Measurements from ENCODE around the gene EIF3F. TPM values are rescaled to one million over a fixed set of nuclear protein-coding genes. Genes with fewer than 3 reads are reported as not detected.

Gene EIF3F
- total and polyA plus RNA-seq, 2 of the 13 experiments (the other 11 are each of a cell fraction or from before 2014, with no cell fraction given): 109 to 191 TPM

DNA sequence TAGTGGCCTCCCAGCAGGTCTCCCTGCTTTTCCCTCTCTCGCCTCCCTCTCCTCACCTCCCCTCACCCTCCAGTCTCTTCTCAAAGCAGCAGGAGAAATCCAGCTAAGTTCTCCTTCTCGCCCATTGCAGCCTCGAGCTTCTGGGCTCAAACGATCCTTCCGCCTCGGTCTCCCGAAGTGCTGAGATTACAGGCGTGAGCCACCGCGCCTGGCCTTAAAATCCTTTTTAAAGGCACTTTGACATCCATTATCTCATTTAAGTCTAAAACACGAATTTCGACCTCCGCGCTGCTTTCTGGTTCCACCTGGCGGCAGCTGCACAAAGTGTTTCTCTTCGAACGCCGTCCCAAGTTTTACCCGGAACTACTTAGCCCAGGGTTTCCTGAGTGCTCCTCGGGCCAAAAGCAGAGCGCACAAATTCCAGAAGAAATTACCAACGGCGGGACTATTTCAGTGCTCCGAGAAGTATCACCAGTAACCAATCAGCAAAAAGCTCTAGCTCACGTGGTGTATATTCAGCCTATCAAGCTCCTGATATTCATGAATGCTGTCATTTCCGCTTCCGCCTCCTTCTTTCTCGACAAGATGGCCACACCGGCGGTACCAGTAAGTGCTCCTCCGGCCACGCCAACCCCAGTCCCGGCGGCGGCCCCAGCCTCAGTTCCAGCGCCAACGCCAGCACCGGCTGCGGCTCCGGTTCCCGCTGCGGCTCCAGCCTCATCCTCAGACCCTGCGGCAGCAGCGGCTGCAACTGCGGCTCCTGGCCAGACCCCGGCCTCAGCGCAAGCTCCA, at the start of gene EIF3F (continued):
- TF ChIP-seq, protein P1, sequence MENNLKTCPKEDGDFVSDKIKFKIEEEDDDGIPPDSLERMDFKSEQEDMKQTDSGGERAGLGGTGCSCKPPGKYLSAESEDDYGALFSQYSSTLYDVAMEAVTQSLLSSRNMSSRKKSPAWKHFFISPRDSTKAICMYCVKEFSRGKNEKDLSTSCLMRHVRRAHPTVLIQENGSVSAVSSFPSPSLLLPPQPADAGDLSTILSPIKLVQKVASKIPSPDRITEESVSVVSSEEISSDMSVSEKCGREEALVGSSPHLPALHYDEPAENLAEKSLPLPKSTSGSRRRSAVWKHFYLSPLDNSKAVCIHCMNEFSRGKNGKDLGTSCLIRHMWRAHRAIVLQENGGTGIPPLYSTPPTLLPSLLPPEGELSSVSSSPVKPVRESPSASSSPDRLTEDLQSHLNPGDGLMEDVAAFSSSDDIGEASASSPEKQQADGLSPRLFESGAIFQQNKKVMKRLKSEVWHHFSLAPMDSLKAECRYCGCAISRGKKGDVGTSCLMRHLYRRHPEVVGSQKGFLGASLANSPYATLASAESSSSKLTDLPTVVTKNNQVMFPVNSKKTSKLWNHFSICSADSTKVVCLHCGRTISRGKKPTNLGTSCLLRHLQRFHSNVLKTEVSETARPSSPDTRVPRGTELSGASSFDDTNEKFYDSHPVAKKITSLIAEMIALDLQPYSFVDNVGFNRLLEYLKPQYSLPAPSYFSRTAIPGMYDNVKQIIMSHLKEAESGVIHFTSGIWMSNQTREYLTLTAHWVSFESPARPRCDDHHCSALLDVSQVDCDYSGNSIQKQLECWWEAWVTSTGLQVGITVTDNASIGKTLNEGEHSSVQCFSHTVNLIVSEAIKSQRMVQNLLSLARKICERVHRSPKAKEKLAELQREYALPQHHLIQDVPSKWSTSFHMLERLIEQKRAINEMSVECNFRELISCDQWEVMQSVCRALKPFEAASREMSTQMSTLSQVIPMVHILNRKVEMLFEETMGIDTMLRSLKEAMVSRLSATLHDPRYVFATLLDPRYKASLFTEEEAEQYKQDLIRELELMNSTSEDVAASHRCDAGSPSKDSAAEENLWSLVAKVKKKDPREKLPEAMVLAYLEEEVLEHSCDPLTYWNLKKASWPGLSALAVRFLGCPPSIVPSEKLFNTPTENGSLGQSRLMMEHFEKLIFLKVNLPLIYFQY (CRISPR knock-in tag; IDR thresholded peaks at IDR 0.05; ENCODE audit: borderline replicate concordance): no peak; the same call in 1 of the 2 replicates
- no peak for TF ChIP-seq ZNF597 (CRISPR knock-in tag; IDR thresholded peaks at IDR 0.05)
- TF ChIP-seq, protein P2, sequence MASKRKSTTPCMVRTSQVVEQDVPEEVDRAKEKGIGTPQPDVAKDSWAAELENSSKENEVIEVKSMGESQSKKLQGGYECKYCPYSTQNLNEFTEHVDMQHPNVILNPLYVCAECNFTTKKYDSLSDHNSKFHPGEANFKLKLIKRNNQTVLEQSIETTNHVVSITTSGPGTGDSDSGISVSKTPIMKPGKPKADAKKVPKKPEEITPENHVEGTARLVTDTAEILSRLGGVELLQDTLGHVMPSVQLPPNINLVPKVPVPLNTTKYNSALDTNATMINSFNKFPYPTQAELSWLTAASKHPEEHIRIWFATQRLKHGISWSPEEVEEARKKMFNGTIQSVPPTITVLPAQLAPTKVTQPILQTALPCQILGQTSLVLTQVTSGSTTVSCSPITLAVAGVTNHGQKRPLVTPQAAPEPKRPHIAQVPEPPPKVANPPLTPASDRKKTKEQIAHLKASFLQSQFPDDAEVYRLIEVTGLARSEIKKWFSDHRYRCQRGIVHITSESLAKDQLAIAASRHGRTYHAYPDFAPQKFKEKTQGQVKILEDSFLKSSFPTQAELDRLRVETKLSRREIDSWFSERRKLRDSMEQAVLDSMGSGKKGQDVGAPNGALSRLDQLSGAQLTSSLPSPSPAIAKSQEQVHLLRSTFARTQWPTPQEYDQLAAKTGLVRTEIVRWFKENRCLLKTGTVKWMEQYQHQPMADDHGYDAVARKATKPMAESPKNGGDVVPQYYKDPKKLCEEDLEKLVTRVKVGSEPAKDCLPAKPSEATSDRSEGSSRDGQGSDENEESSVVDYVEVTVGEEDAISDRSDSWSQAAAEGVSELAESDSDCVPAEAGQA (IDR thresholded peaks at IDR 0.05; ENCODE audit: low read depth): peak; percentile 92
- TF ChIP-seq, protein P2 (CRISPR knock-in tag; IDR thresholded peaks at IDR 0.05; ENCODE audit: borderline replicate concordance): no peak
- no peak for TF ChIP-seq ZNF709 (CRISPR knock-in tag; IDR thresholded peaks at IDR 0.05)
- TF ChIP-seq HNRNPLL (IDR thresholded peaks at IDR 0.05; ENCODE audit: low read depth, low read length, poor library complexity, severe bottlenecking): peak; percentile 38
- TF ChIP-seq, protein P3, sequence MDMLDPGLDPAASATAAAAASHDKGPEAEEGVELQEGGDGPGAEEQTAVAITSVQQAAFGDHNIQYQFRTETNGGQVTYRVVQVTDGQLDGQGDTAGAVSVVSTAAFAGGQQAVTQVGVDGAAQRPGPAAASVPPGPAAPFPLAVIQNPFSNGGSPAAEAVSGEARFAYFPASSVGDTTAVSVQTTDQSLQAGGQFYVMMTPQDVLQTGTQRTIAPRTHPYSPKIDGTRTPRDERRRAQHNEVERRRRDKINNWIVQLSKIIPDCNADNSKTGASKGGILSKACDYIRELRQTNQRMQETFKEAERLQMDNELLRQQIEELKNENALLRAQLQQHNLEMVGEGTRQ (IDR thresholded peaks at IDR 0.05; ENCODE audit: low read depth, low read length): peak; percentile 97
- TF ChIP-seq, protein P3 (CRISPR knock-in tag; IDR thresholded peaks at IDR 0.05; ENCODE audit: borderline replicate concordance): peak; percentile 98; the same call in 1 of the 2 replicates
- TF ChIP-seq PRMT3 (CRISPR knock-in tag; IDR thresholded peaks at IDR 0.05; ENCODE audit: borderline replicate concordance, low read depth): no peak
- 0 out of 2 replicates have a peak, but pooled peaks have one; percentile 44 for TF ChIP-seq ZNF749 (CRISPR knock-in tag; IDR thresholded peaks at IDR 0.05; ENCODE audit: borderline replicate concordance)
- no peak for TF ChIP-seq BHLHE40 (IDR thresholded peaks at IDR 0.05; ENCODE audit: low read length)
- no peak for TF ChIP-seq NAIF1 (CRISPR knock-in tag; IDR thresholded peaks at IDR 0.05; ENCODE audit: borderline replicate concordance)
- TF ChIP-seq, protein P4, sequence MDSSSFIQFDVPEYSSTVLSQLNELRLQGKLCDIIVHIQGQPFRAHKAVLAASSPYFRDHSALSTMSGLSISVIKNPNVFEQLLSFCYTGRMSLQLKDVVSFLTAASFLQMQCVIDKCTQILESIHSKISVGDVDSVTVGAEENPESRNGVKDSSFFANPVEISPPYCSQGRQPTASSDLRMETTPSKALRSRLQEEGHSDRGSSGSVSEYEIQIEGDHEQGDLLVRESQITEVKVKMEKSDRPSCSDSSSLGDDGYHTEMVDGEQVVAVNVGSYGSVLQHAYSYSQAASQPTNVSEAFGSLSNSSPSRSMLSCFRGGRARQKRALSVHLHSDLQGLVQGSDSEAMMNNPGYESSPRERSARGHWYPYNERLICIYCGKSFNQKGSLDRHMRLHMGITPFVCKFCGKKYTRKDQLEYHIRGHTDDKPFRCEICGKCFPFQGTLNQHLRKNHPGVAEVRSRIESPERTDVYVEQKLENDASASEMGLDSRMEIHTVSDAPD (CRISPR knock-in tag; IDR thresholded peaks at IDR 0.05): no peak

All from HepG2 (cell line).